SK-N-MC (cell line): ENCODE results near the gene EXOC3.

Experiments used
- EZH2 ChIP-seq: fragments of 200-600 bp; sonication (generic); IDR thresholded peaks from one replicate; pipeline ENCODE4 v1.6.1; 2017; ENCODE audit warnings: antibody characterized with exemption
- FOXP2 ChIP-seq: optimal IDR thresholded peaks from 2 replicates; pipeline ENCODE3; 2011; ENCODE audit warnings: mild to moderate bottlenecking, moderate library complexity; ENCODE audit not compliant: insufficient read depth; ENCODE audit errors: extremely low read length, control extremely low read depth
- POLR2AphosphoS5 ChIP-seq: IDR thresholded peaks from 2 replicates; pipeline ENCODE4 v1.6.1; 2012; ENCODE audit warnings: mild to moderate bottlenecking, low read depth, low read length, borderline replicate concordance

DNA sequence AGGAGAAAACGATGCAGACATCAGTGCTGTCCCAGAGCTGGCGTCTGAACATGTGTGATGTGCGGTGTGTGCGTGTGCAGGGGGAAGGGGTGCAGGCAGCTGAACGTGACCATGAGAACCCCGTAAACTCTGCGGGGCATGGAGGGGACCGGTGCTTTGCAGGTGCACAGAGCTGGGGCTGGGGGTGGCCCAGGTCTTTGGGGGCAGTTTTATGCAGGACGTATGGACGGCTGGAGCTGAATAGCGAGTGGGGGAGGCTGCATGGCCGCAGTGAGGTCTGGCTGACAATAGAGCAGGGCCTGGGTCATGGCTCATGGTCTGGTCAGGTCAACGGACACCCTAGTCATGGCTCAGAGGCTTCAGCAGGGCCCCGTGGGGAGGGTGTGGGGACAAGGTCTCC, 3.3 kb upstream of the EXOC3 start:
- peak; percentile 17; the same call in 1 of the 2 replicates for TF ChIP-seq POLR2AphosphoS5
- TF ChIP-seq EZH2, result no peak
- TF ChIP-seq FOXP2, result no peak
